GM12878 (cell line): ENCODE data around the gene PLEKHO1. TPM values are rescaled to one million over a fixed set of nuclear protein-coding genes. Genes with fewer than 3 reads are reported as not detected.

Source experiments
- ATAC-seq: fragments of 200-7000 bp; cut with Tn5 transposase; 3 replicates; pipeline ENCODE4 v1.9.1; 2020; ENCODE audit warnings: mild to moderate bottlenecking, moderate library complexity
- BruUV-seq: library from RNA; stranded (reverse); fragments of 400-500 nt; replicated peaks from 2 replicates; lab custom pipeline; 2021; lab: Mats Ljungman, UMichigan
- CTCF ChIA-PET: fragments of 300-600 bp; sonication (Branson Sonifier 250); formaldehyde crosslinking; extraction: SDS; loops from one replicate; lab custom pipeline; 2021; ENCODE audit warnings: inconsistent platforms; lab: Yijun Ruan, JAX
- POLR2A ChIA-PET: fragments of 350-600 bp; formaldehyde crosslinking; extraction: SDS; loops from one replicate; lab custom pipeline; 2021; ENCODE audit warnings: inconsistent platforms; lab: Charles Lee
- RAD21 ChIA-PET: fragments of 300-600 bp; sonication (Branson Sonifier 250); formaldehyde crosslinking; loops from one replicate; lab custom pipeline; 2023; ENCODE audit warnings: antibody characterized with exemption; ENCODE audit not compliant: unreplicated experiment; lab: Charles Lee
- SMC1A ChIA-PET: fragments of 300-600 bp; sonication (Branson Sonifier 250); formaldehyde crosslinking; loops from one replicate; lab custom pipeline; 2023; ENCODE audit not compliant: unreplicated experiment, uncharacterized antibody; lab: Charles Lee
- DNase-seq: peaks from one replicate; pipeline ENCODE4 v3.0.0-alpha.2; 2011; ENCODE audit warnings: low read depth, low spot score
- FAIRE-seq: peaks from 3 replicates; lab custom pipeline; 2011; peaks lifted over from hg19 to GRCh38; lab: Jason Lieb, UNC
- H2AFZ ChIP-seq: 2 replicates; pipeline ENCODE4 v1.6.0; 2011; ENCODE audit warnings: low read depth, low read length, control low read depth; ENCODE audit not compliant: control insufficient read depth
- H3K27ac ChIP-seq: 2 replicates; pipeline ENCODE4 v1.5.1; 2011; ENCODE audit warnings: control low read depth; ENCODE audit not compliant: control insufficient read depth, insufficient read depth
- H3K27me3 ChIP-seq, 2 experiments: replicated peaks in 1 of 2; 2 replicates each; pipeline versions ENCODE4 v1.6.0 to v1.6.1; 2011; ENCODE audit warnings: low read length in 1 of 2; ENCODE audit not compliant: control insufficient read depth in 2 of 2, insufficient read depth in 2 of 2
- H3K36me3 ChIP-seq, 2 experiments: 2 replicates each; pipeline ENCODE4 v1.5.1; 2011; ENCODE audit warnings: low read length in 1 of 2; ENCODE audit not compliant: control insufficient read depth in 2 of 2, insufficient read depth in 2 of 2
- H3K4me1 ChIP-seq: 2 replicates; pipeline ENCODE4 v1.6.1; 2011; ENCODE audit warnings: mild to moderate bottlenecking, low read length, moderate library complexity, mixed read lengths; ENCODE audit not compliant: control insufficient read depth, insufficient read depth
- H3K4me2 ChIP-seq: 2 replicates; pipeline ENCODE4 v1.6.0; 2011; ENCODE audit warnings: control low read depth; ENCODE audit not compliant: control insufficient read depth, insufficient read depth
- H3K4me3 ChIP-seq: fragments of 200-600 bp; sonication (generic); 2 replicates; pipeline ENCODE4 v1.5.1; 2016
- H3K79me2 ChIP-seq: 2 replicates; pipeline ENCODE4 v1.6.0; 2011; ENCODE audit warnings: low read length; ENCODE audit not compliant: control insufficient read depth, insufficient read depth
- H3K9ac ChIP-seq: 2 replicates; pipeline ENCODE4 v1.8.0; 2011; ENCODE audit warnings: low read length, control low read depth, mixed read lengths; ENCODE audit not compliant: control insufficient read depth, insufficient read depth
- H3K9me3 ChIP-seq: replicated peaks from 3 replicates; pipeline ENCODE4 v1.5.1; 2011; ENCODE audit warnings: mild to moderate bottlenecking, low read length; ENCODE audit not compliant: control insufficient read depth, insufficient read depth
- H4K20me1 ChIP-seq: 2 replicates; pipeline ENCODE4 v1.6.0; 2011; ENCODE audit not compliant: control insufficient read depth, insufficient read depth
- E2F4 ChIP-seq: IDR thresholded peaks from 2 replicates; pipeline ENCODE4 v1.6.1; 2012; ENCODE audit warnings: low read depth, low read length, improper control_type of control experiment
- HDAC2 ChIP-seq: fragments of 200-600 bp; sonication (generic); IDR thresholded peaks from 2 replicates; pipeline ENCODE4 v1.6.1; 2017
- MLLT1 ChIP-seq: fragments of 450-650 bp; IDR thresholded peaks from 2 replicates; pipeline ENCODE4 v1.6.1; 2016; ENCODE audit warnings: mild to moderate bottlenecking
- NFYA ChIP-seq: IDR thresholded peaks from 2 replicates; pipeline ENCODE4 v1.6.1; 2011; ENCODE audit warnings: low read depth, mild to moderate bottlenecking, low read length, improper control_type of control experiment, borderline replicate concordance
- NKRF ChIP-seq: fragments of 450-650 bp; conservative IDR thresholded peaks from 2 replicates; pipeline ENCODE4 v1.6.1; 2017; ENCODE audit warnings: mild to moderate bottlenecking, moderate library complexity
- POLR2AphosphoS2 ChIP-seq: IDR thresholded peaks from 2 replicates; pipeline ENCODE4 v1.6.1; 2011; ENCODE audit warnings: low read depth, mild to moderate bottlenecking, low read length, improper control_type of control experiment, moderate library complexity
- SUZ12 ChIP-seq: fragments of 200-600 bp; sonication (generic); IDR thresholded peaks from one replicate; pipeline ENCODE4 v1.6.1; 2018; ENCODE audit warnings: antibody characterized with exemption, mild to moderate bottlenecking; ENCODE audit not compliant: unreplicated experiment
- in situ Hi-C: fragments of 300-500 bp; cut with MboI; formaldehyde crosslinking; loops from 9 replicates; pipeline ENCODE4 v1.14.3; 2018; ENCODE audit warnings: mixed read lengths
- intact Hi-C: fragments of 100-400 bp; cut with micrococcal nuclease; formaldehyde crosslinking; loops from one replicate; pipeline ENCODE4 v1.14.2; 2022; ENCODE audit not compliant: unreplicated experiment
- polyA plus RNA-seq, 11 experiments: library from polyadenylated mRNA; depleted of rRNA in 4 of 11; unstranded in 6 of 11; stranded (reverse) in 5 of 11; fragments of >200 nt; fragmentation: Nextera tagmentation in 4 of 11; fragmentation: Illumina TruSeq in 1 of 11; extraction: Ambion mirVana in 4 of 11; extraction: Trizol in 1 of 11; gene quantifications; 1 replicate in 1 of 11; 2 replicates in 10 of 11; pipeline versions ENCODE4 v1.2.1 to v1.2.3, GENCODE V29; 2011 to 2016; ENCODE audit warnings: inconsistent platforms in 2 of 11, missing spikeins in 2 of 11, low read depth in 1 of 11
- total RNA-seq, 4 experiments: library from RNA; depleted of rRNA in 3 of 4; stranded (reverse); fragments of >200 nt in 3 of 4; fragmentation: Illumina TruSeq in 1 of 4; extraction: Trizol in 1 of 4; gene quantifications; 2 replicates each; pipeline versions ENCODE4 v1.2.1 to v1.2.3, GENCODE V29; 2013 to 2021
- TF ChIP-seq, protein P1 (sequence below): fragments of 450-650 bp; formaldehyde crosslinking; IDR thresholded peaks from 2 replicates; pipeline ENCODE4 v1.5.0; 2022; ENCODE audit warnings: mild to moderate bottlenecking, missing genetic modification characterization
- TF ChIP-seq, protein P2 (sequence below): IDR thresholded peaks from 2 replicates; pipeline ENCODE4 v1.6.1; 2011; ENCODE audit warnings: low read depth, low read length, improper control_type of control experiment, borderline replicate concordance

PLEKHO1 gene
- total and polyA plus RNA-seq, 10 of the 15 experiments (the other 5 are each of a cell fraction or from before 2014, with no cell fraction given): 5.3 to 184 (median 88.8) TPM

GRCh38 chr1:150127464-150127863 is 22.3 kb upstream of the PLEKHO1 start:
- ATAC-seq (no peak), DNase-seq (no peak), FAIRE-seq (no peak)
- H3K9me3 ChIP-seq: no peaks in the 10 kb centered on the region
- no peaks in the 10 kb centered on the region for H4K20me1 ChIP-seq
- ChIA-PET CTCF (interaction anchor here (0.6 to 2.1 kb wide), 9 partner anchors 12 to 165 kb away, joined by 3 to 10 read pairs (median 3); no protein-coding TSS in a partner anchor), SMC1A (interaction anchor here (1.4 to 1.7 kb wide), 3 partner anchors 9 to 13 kb away, joined by 4 to 6 read pairs (median 6); no protein-coding TSS in a partner anchor), POLR2A (interaction anchor here (0.8 to 1.1 kb wide), 2 partner anchors 15 to 22 kb away, joined by 3 to 4 read pairs; no protein-coding TSS in a partner anchor), RAD21 (interaction anchor here (1.1 to 1.5 kb wide), 4 partner anchors 17 to 54 kb away, joined by 3 to 4 read pairs (median 3); partner anchors contain the start of gene PLEKHO1)
- no peak overlapping the region for H3K27ac ChIP-seq
- BruUV-seq: no TSS peak
- H3K4me3 ChIP-seq: no peak overlapping the region
- H3K4me2 ChIP-seq: no peak overlapping the region
- no peaks in the 10 kb centered on the region for H3K36me3 ChIP-seq
- in situ Hi-C loops: no loop called here
- H2AFZ ChIP-seq: no peak overlapping the region
- H3K4me1 ChIP-seq: no peaks in the 10 kb centered on the region
- no peaks in the 10 kb centered on the region for H3K79me2 ChIP-seq
- H3K9ac ChIP-seq: no peak overlapping the region
- no peaks in the 10 kb centered on the region for H3K27me3 ChIP-seq
- intact Hi-C loops: no loop called here
- TF ChIP-seq POLR2AphosphoS2: no peak
- TF ChIP-seq, protein P1, sequence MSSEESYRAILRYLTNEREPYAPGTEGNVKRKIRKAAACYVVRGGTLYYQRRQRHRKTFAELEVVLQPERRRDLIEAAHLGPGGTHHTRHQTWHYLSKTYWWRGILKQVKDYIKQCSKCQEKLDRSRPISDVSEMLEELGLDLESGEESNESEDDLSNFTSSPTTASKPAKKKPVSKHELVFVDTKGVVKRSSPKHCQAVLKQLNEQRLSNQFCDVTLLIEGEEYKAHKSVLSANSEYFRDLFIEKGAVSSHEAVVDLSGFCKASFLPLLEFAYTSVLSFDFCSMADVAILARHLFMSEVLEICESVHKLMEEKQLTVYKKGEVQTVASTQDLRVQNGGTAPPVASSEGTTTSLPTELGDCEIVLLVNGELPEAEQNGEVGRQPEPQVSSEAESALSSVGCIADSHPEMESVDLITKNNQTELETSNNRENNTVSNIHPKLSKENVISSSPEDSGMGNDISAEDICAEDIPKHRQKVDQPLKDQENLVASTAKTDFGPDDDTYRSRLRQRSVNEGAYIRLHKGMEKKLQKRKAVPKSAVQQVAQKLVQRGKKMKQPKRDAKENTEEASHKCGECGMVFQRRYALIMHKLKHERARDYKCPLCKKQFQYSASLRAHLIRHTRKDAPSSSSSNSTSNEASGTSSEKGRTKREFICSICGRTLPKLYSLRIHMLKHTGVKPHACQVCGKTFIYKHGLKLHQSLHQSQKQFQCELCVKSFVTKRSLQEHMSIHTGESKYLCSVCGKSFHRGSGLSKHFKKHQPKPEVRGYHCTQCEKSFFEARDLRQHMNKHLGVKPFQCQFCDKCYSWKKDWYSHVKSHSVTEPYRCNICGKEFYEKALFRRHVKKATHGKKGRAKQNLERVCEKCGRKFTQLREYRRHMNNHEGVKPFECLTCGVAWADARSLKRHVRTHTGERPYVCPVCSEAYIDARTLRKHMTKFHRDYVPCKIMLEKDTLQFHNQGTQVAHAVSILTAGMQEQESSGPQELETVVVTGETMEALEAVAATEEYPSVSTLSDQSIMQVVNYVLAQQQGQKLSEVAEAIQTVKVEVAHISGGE (CRISPR knock-in tag): no peak
- no peak for TF ChIP-seq SUZ12
- TF ChIP-seq, protein P2, sequence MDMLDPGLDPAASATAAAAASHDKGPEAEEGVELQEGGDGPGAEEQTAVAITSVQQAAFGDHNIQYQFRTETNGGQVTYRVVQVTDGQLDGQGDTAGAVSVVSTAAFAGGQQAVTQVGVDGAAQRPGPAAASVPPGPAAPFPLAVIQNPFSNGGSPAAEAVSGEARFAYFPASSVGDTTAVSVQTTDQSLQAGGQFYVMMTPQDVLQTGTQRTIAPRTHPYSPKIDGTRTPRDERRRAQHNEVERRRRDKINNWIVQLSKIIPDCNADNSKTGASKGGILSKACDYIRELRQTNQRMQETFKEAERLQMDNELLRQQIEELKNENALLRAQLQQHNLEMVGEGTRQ: no peak
- TF ChIP-seq E2F4: no peak
- TF ChIP-seq HDAC2: no peak
- TF ChIP-seq NFYA: no peak
- TF ChIP-seq NKRF: no peak
- TF ChIP-seq MLLT1: no peak
